ENCODE data around the gene RPS6KC1. TPM values are rescaled to one million over a fixed set of nuclear protein-coding genes. Genes with fewer than 3 reads are reported as not detected.
"Not testable (repeated sequence)": the region's sequence is repeated elsewhere in the genome, so short reads cannot be mapped to it uniquely, and the experiment has no call there.

The RPS6KC1 gene
- total RNA-seq, 2 donors from 2014 or later: 8.7 to 13.0 TPM

DNA sequence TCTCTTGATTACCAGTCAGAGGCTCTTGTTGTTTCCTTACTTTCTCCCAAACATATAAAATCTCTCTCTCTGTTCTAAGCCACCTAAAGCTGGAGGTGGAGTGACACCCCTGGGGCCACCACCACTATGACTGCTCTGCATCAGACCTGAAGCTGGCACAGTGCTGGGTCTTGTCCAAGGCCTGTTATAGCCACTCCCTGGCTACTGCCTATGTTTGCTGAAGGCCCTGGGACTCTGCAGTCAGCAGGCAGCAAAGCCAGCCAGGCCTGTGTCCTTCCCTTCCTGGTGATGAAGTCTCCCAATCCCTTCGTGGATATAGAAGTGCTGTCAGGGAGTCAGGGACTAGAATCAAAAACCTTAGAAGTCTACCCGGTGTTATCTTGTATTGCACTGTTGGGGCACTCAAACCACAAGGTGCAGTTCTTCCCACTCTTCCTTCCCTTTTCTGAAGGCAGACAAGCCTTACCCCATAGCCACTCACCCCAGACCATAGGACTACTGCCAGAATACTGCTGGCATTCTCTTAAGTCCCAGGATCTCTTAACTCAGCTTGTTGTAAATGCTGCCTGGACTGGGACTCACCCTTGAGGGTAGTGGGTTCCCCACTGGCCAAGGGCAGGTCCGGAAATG is 103.1 kb downstream of the RPS6KC1 start:
- DNase-seq (ENCODE audit: low spot score in 2 of 2): no peak
- peak overlapping the region in 1 of 2 donors; percentile 16 for H3K27ac Mint-ChIP-seq
- ATAC-seq: no peak
- peaks cover 0 to 2% of the 10 kb centered on the region in 2 donors for H3K9me3 Mint-ChIP-seq
- H3K36me3 Mint-ChIP-seq: peaks cover 17 to 26% of the 10 kb centered on the region in 2 donors

DNA sequence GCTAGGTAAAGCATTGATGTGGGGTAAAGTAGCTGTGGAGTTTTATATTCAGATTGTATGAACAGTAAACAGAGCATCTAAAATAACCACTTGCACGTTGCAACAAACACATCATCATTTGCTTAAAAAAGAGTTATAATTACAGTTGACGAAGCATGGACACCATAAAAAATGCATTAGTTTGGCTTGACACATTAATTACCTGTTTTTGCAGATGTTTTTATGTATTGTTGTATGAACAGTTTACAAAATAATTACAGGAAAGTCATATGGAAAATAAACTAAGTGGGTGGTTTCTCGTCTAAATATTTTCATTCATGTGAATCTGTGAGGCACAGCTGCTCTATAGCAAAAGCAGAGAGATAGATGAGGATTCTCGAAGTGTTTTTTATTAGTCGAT is 108.3 kb downstream of the RPS6KC1 start:
- Mint-ChIP-seq H3K27ac (no peak overlapping the region), H3K9me3 (no peaks in the 10 kb centered on the region), H3K36me3 (peaks cover 9 to 20% of the 10 kb centered on the region in 2 donors)
- ATAC-seq (no peak), DNase-seq (ENCODE audit: low spot score in 2 of 2) (no peak)

DNA sequence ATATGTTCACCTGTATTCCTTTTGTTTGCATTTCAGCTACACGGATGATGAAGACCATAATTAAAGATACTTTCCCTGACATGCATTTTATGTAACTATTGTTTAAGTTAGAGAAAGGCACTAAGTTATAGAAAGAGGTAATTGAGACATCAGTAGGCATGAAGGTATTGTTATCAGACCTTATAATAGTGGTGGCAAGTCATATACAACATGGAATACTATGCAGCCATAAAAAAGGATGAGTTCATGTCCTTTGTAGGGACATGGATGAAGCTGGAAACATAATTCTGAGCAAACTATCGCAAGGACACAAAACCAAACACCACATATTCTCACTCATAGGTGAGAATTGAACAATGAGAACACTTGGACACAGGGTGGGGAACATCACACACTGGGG is 109.4 kb downstream of the RPS6KC1 start:
- H3K36me3 Mint-ChIP-seq: peaks cover 9 to 12% of the 10 kb centered on the region in 2 donors
- H3K27ac Mint-ChIP-seq; DNase-seq (ENCODE audit: low spot score in 2 of 2); H3K9me3 Mint-ChIP-seq; ATAC-seq: not testable (repeated sequence)

DNA sequence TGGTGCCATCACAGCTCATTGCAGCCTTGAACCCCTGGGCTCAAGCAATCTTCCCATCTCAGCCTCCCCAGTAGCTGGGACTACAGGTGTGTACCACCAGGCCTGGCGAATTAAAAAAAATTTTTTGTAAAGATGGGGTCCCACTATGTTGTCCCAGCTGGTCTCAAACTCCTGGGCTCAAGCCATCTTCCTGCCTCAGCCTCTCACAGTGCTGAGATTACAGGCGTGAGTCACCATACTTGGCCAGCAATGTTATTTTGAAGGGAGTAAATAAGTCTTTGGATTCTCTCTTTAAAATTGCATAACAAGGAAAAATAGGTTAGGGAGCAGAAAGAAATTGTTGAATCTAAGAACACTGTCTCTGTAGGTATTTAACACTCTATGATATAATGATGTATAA is 111.3 kb downstream of the RPS6KC1 start:
- Mint-ChIP-seq H3K9me3 (no peaks in the 10 kb centered on the region), H3K36me3 (peaks cover 6 to 7% of the 10 kb centered on the region in 2 donors), H3K27ac (no peak overlapping the region)
- DNase-seq (ENCODE audit: low spot score in 2 of 2) (no peak), ATAC-seq (no peak)

DNA sequence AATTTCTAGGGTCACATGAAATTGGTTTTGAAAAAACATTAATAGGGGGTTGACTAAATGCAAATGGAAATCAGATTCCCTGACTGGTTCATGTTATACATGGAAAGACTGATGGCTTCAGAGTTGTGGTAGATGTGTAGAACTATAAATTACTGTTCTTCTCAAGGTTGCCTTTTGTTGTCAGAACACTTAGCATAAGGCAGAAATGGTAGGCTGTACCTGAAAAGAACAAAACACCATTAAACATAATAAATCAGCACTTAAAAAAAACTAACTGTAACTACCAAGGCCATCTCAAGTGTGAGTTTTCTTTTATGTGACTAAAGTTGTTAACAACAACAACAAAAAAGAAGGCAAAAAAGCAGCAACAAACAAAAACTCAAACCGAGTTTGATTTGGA is 111.8 kb downstream of the RPS6KC1 start:
- no peak for DNase-seq (ENCODE audit: low spot score in 2 of 2)
- no peak for ATAC-seq
- no peak overlapping the region for H3K27ac Mint-ChIP-seq
- H3K36me3 Mint-ChIP-seq: peaks cover 2 to 6% of the 10 kb centered on the region in 2 donors
- no peaks in the 10 kb centered on the region for H3K9me3 Mint-ChIP-seq

DNA sequence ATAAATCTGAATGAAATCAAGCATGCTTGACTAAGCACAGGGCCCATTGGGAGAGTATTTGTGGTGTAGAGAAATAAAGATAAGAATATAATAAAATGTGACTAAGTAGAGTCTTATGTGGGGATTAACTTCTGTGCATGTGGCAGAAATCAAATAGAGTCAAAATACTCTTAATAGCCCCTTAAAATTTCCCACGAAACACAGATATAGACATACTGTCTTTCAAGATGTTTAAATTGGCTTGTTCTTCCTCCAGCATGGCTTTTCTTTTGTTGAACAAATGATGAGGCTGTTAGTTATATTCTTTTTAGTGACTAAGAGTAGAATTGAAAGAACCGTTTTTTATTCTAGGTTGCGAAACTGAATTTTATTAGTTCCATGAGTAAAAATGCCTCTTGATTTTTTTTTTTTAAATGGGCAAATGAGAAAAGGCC is 112.3 kb downstream of the RPS6KC1 start:
- no peak for DNase-seq (ENCODE audit: low spot score in 2 of 2)
- Mint-ChIP-seq H3K27ac (no peak overlapping the region), H3K36me3 (peaks cover 0 to 6% of the 10 kb centered on the region in 2 donors), H3K9me3 (no peaks in the 10 kb centered on the region)
- no peak for ATAC-seq

DNA sequence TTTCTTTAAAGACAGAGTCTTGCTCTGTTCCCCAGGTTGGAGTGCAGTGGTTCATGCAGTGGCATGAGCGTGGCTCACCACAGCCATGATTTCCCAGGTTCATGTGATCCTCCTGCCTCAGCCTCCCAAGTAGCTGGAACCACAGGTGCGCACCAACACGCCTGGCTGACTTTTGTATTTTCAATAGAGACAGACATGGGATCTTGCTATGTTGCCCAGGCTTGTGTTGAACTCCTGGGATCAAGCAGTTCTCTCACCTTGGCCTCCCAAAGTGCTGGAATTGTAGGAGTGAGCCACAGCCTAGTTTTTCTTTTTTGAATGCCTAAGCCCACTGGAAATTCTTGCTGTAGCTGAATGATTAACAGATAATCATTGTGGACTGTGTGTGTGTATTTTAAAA is 113.5 kb downstream of the RPS6KC1 start:
- ATAC-seq: no peak
- no peaks in the 10 kb centered on the region for H3K36me3 Mint-ChIP-seq
- no peaks in the 10 kb centered on the region for H3K9me3 Mint-ChIP-seq
- no peak for DNase-seq (ENCODE audit: low spot score in 2 of 2)
- H3K27ac Mint-ChIP-seq: no peak overlapping the region

DNA sequence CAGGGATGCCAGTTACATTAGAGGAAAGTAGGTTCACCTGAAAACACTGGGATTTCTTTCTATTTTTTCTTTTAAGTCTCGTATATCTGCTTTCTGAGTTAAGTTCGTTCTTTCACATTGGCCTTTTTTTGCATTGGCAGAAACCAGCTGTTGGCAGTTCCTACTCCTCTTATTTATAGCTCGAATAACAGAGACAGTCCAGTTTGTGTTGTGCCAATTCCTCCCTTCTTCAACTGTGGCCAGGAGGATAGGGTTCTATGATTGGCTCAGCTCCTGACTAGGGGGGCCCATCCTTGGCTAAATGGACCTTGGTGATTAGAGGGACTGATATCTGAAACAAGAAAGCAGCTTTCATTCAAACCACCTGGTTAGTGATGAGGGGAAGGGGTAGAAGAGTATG is 115.8 kb downstream of the RPS6KC1 start:
- ATAC-seq (no peak), DNase-seq (ENCODE audit: low spot score in 2 of 2) (no peak)
- Mint-ChIP-seq H3K9me3 (no peaks in the 10 kb centered on the region), H3K27ac (no peak overlapping the region), H3K36me3 (no peaks in the 10 kb centered on the region)

DNA sequence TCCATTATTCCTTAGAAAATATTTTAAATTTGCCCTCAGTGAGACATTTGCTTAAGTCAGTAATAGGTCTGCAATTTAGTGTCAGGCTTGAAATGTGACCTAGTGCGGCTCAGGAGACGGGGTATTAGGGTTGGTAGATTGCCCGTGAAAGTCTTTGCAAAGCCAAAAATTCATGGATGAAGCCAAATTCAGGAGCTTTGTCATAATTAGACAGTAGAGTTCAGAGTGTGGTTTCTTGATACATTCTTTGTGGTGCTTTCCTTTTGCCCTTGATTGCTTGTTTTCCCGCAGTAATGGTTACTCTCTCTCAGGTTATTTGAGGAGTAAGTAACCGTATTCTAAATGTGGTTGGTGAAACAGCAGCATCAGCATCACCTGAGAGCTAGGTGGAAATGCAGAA is 120.7 kb downstream of the RPS6KC1 start:
- DNase-seq (ENCODE audit: low spot score in 2 of 2): no peak
- ATAC-seq: no peak
- H3K36me3 Mint-ChIP-seq: peaks cover 0 to 5% of the 10 kb centered on the region in 2 donors
- no peak overlapping the region for H3K27ac Mint-ChIP-seq
- no peaks in the 10 kb centered on the region for H3K9me3 Mint-ChIP-seq

DNA sequence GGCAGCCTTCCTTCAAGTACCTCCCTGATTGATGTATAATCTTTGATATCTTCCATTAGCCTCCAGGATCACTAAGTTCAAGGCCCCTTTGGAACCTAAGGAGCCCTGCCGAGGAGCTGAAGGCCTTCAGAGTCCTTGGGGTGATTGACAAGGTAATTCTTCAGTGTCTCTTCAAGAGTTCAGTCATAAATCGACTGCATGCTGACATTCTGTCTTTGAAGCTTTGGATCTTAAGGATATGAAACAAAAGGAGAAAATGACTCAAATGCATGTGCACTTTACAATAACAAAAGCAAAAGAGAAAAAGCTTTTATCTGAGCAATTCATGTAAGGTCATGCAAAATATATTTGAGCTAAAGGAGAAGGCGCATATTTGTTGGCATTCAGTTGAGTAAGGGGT is 125.3 kb downstream of the RPS6KC1 start:
- peak in 1 of 2 donors; percentile 51 for ATAC-seq
- Mint-ChIP-seq H3K9me3 (peaks cover 0 to 5% of the 10 kb centered on the region in 2 donors), H3K36me3 (peaks cover 0 to 12% of the 10 kb centered on the region in 2 donors), H3K27ac (peak overlapping the region in 1 of 2 donors; percentile 48)
- DNase-seq (ENCODE audit: low spot score in 2 of 2): no peak

DNA sequence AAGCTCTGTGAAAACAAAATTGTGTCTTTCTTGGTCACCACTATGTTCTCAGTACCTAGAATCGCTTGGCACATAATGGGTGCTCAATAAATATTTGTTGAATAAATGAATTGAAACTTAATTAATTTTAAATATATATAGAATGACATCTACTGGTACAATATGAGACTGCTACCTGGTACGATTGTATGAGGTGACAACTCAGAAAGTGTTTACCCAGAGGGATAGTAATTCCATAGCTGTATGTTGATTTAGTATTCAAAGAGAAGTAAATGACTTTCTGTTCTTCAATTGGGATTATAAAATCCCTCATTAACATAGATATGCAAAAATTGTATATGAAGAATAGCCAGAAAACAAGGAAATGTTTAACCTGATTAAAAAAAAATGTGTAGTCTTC is 128.7 kb downstream of the RPS6KC1 start:
- DNase-seq (ENCODE audit: low spot score in 2 of 2) (no peak), ATAC-seq (no peak)
- Mint-ChIP-seq H3K9me3 (peaks cover 11 to 12% of the 10 kb centered on the region in 2 donors), H3K36me3 (peaks cover 6 to 23% of the 10 kb centered on the region in 2 donors), H3K27ac (no peak overlapping the region)

DNA sequence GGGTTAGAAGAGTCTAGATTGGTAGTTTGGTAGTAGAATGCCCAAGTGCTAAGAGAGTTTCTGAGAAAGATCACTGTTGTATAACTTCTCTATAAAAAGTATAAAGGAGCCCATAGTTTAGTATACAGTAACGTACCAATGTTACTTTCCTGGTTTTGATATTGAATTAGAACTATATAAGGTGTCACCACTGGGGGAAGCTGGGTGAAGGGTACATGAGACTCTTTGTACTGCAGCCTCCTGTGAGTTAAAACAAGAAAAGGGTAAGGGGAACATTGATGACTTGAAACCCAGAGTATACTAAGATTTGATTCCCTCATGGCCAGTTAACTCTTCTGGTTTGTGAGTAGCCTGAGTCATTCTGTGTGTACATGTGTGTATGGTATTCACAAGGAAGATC is 129.8 kb downstream of the RPS6KC1 start:
- DNase-seq (ENCODE audit: low spot score in 2 of 2) (no peak), ATAC-seq (no peak)
- H3K27ac Mint-ChIP-seq: no peak overlapping the region

DNA sequence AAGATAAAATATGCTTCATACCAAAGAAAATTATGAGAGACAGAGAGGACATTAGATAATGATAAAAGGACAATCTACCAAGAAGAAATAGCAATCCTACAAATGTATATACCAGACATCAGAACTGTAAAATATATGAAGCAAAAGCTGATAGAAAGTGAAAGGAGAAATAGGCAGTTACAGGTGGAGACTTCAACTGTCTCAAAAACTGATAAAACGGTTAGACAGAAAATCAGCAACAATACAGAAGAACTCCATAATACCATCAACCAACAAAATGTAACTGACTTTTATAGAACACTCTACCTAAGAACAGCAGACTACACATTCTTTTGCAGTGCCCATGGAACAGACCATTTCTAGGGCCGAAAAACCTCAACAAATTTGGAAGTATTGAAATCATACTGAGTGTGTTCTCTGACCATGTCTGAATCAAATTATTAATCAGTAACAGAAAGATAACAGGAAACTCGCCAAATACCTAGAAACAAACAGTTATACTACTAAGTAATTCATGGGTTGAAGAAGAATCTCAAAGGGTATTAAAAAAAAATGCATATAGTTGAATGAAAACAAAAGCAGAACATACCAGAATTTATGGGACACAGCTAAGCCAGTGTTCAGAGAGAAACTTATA is 132.1 kb downstream of the RPS6KC1 start:
- Mint-ChIP-seq H3K36me3 (peaks cover 22 to 37% of the 10 kb centered on the region in 2 donors), H3K9me3 (peaks cover 24% of the 10 kb centered on the region in 2 donors), H3K27ac (no peak overlapping the region)
- ATAC-seq (no peak), DNase-seq (ENCODE audit: low spot score in 2 of 2) (no peak)

More for the DNA sequence above, 129.8 kb downstream of the RPS6KC1 start:
- H3K36me3 Mint-ChIP-seq: peaks cover 11 to 31% of the 10 kb centered on the region in 2 donors
- H3K9me3 Mint-ChIP-seq: peaks cover 16% of the 10 kb centered on the region in 2 donors

DNA sequence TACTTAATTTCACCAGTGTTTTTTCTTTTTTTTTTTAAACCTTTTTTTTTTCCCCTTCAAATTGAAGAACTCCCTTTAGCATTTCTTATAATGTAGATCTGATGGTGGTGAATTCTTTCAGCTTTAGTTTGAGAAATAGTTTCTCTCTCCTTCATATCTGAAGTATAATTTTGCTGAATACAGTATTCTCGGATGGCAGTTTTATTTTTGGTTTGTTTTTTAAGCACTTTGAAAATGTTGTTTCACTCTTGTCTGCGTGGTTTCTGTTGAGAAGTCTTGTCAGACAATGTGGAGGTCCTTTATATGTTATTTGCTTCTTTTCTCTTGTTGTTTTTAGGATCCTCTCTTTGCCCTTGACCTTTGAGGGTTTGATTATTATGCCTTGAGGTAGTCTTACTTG is 135.1 kb downstream of the RPS6KC1 start:
- no peak for DNase-seq (ENCODE audit: low spot score in 2 of 2)
- peaks cover 18 to 24% of the 10 kb centered on the region in 2 donors for H3K9me3 Mint-ChIP-seq
- ATAC-seq: no peak
- H3K27ac Mint-ChIP-seq: no peak overlapping the region
- peaks cover 29 to 40% of the 10 kb centered on the region in 2 donors for H3K36me3 Mint-ChIP-seq

DNA sequence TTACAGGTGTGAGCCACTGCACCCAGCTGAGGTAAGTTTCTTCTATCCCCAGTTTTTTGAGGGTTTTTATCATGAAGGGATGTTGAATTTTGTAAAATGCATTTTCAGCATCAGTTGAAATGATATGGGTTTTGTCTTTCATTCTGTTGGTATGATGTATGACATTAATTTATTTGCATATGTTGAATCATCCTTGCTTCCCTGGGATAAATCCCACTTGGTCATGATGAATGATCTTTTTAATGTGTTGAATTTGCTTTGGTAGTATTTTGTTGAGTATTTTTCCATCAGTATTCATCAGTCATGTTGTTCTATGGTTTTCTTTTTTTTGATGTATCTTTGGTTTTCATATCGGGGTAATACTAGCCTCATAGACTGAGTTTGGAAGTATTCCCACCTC is 141.0 kb downstream of the RPS6KC1 start:
- H3K36me3 Mint-ChIP-seq: peaks cover 33 to 46% of the 10 kb centered on the region in 2 donors
- peaks cover 5 to 17% of the 10 kb centered on the region in 2 donors for H3K9me3 Mint-ChIP-seq
- ATAC-seq (no peak), DNase-seq (ENCODE audit: low spot score in 2 of 2) (no peak)
- H3K27ac Mint-ChIP-seq: no peak overlapping the region

DNA sequence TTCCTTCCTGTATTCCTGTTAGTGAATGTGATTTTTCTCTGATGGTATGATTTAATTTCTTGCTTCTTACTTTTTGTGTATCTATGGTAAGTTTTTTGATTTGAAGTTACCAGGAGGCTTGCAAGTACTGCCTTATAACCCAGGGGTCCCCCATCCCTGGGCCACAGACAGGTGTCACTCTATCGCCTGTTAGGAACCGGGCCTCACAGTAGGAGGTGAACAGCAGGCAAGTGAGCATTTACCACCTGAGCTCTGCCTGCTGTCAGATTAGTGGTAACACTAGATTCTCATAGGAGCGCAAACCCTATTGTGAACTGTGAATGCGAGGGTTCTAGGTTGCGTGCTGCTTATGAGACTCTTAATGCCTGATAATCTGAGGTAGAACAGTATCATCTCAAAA is 143.3 kb downstream of the RPS6KC1 start:
- Mint-ChIP-seq H3K36me3 (peaks cover 56 to 70% of the 10 kb centered on the region in 2 donors), H3K27ac (no peak overlapping the region), H3K9me3 (peaks cover 17 to 26% of the 10 kb centered on the region in 2 donors)
- DNase-seq (ENCODE audit: low spot score in 2 of 2) (no peak), ATAC-seq (no peak)

DNA sequence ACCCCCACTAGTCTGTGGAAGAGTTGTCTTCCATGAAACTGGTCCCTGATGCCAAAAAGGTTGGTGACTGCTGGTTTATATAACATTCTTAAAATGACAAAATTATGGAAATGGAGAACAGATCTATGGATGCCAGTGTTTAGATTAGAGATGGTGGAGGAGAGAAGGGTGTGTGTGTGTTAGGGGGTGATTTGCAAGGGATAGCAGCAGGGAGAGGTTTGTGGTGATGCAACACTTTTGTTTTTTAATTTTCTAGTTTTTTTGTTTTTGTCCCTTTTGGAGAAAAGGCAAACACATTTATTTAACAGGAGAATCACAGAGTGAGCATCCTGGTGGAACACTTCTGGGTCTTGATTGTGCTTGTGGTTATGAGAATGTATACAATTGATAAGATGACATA is 143.8 kb downstream of the RPS6KC1 start:
- no peak for DNase-seq (ENCODE audit: low spot score in 2 of 2)
- Mint-ChIP-seq H3K27ac (no peak overlapping the region), H3K36me3 (peaks cover 57 to 69% of the 10 kb centered on the region in 2 donors), H3K9me3 (peaks cover 17 to 26% of the 10 kb centered on the region in 2 donors)
- ATAC-seq: no peak
